ENCODE measurements around the gene PTPRE.

Gene PTPRE

GRCh38 chr10:128036746-128037543, 130.0 kb downstream of the PTPRE start:
- Histone ChIP-seq H3K4me1 (ENCODE audit: control insufficient read depth, insufficient read depth, low read length) (no peaks in the 10 kb centered on the region), H3K4me3 (ENCODE audit: low read depth, low read length) (no peak overlapping the region), H3K36me3 (ENCODE audit: control insufficient read depth in 2 of 2, insufficient read depth in 1 of 2, low read length in 2 of 2) (no peaks in the 10 kb centered on the region), H3K27ac (ENCODE audit: extremely low read depth, low read depth, low read length) (no peak overlapping the region), H3K9me3 (ENCODE audit: control insufficient read depth, insufficient read depth, low read depth, low read length) (no peaks in the 10 kb centered on the region)
- POLR2A ChIA-PET, result no interaction called here
- no peak for TF ChIP-seq MEIS1 (CRISPR knock-in tag; IDR thresholded peaks at IDR 0.05; ENCODE audit: borderline replicate concordance)
- TF ChIP-seq SETDB1 (IDR thresholded peaks at IDR 0.05; ENCODE audit: insufficient read length, low read length), result no peak
- no peak for TF ChIP-seq MZF1 (tag by site-specific recombination; IDR thresholded peaks at IDR 0.05; ENCODE audit: borderline replicate concordance)
- no peak for TF ChIP-seq ZNF184 (tag by site-specific recombination; IDR thresholded peaks at IDR 0.05)
- no peak for TF ChIP-seq EGR2 (tag by site-specific recombination; IDR thresholded peaks at IDR 0.05; ENCODE audit: low read depth)
- TF ChIP-seq KLF7 (tag by site-specific recombination; IDR thresholded peaks at IDR 0.05; ENCODE audit: borderline replicate concordance), result no peak
- TF ChIP-seq IKZF3 (tag by site-specific recombination; IDR thresholded peaks at IDR 0.05), result no peak
- no peak for TF ChIP-seq ZNF423 (tag by site-specific recombination; IDR thresholded peaks at IDR 0.05)
- no peak for TF ChIP-seq GLIS1 (tag by site-specific recombination; IDR thresholded peaks at IDR 0.05)
- TF ChIP-seq ZNF600 (tag by site-specific recombination; IDR thresholded peaks at IDR 0.05), result no peak
- TF ChIP-seq TRIM28 (IDR thresholded peaks at IDR 0.05; ENCODE audit: borderline replicate concordance, low read length), result no peak
- no peak for TF ChIP-seq ZNF112 (tag by site-specific recombination; IDR thresholded peaks at IDR 0.05)
- no peak for TF ChIP-seq ZNF404 (tag by site-specific recombination; IDR thresholded peaks at IDR 0.05)
- no peak for TF ChIP-seq ZNF76 (tag by site-specific recombination; IDR thresholded peaks at IDR 0.05; ENCODE audit: borderline replicate concordance, low read depth)
- CTCF ChIA-PET, result interaction anchor here (0.6 to 3.7 kb wide), 8 partner anchors 8 to 170 kb away, joined by 3 to 57 read pairs (median 4); no protein-coding TSS in a partner anchor

DNA sequence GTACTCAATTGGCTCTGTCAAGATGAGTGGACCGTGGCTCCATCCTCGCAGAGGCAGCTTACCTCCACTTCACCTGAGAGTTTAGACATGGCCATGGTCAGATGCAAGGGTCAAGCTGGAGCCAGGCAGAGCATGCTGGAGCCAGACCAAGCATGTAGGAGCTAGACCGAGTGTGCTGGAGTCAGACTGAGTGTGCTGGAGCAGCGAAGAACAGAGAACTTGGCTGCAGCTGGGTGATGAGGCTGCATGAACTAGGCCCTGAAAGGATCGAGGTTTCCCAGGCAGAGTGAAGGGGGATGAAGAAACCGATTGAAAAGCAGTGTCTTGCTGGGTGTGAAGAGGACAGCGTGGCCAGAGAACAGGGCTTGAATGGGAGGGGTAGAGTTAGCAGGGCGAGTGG, 133.2 kb downstream of the PTPRE start:
- Histone ChIP-seq H3K27ac (ENCODE audit: extremely low read depth, low read depth, low read length) (no peak overlapping the region), H3K4me1 (ENCODE audit: control insufficient read depth, insufficient read depth, low read length) (no peaks in the 10 kb centered on the region), H3K4me3 (ENCODE audit: low read depth, low read length) (no peak overlapping the region), H3K9me3 (ENCODE audit: control insufficient read depth, insufficient read depth, low read depth, low read length) (no peaks in the 10 kb centered on the region), H3K36me3 (ENCODE audit: control insufficient read depth in 2 of 2, insufficient read depth in 1 of 2, low read length in 2 of 2) (no peaks in the 10 kb centered on the region)
- ChIA-PET POLR2A (no interaction called here), CTCF (interaction anchor here (0.5 to 0.7 kb wide), 2 partner anchors 133 to 261 kb away, joined by 3 read pairs; partner anchors contain the start of gene PTPRE)
- no peak for TF ChIP-seq ZNF391 (tag by site-specific recombination; IDR thresholded peaks at IDR 0.05; ENCODE audit: borderline replicate concordance, low read depth)

DNA sequence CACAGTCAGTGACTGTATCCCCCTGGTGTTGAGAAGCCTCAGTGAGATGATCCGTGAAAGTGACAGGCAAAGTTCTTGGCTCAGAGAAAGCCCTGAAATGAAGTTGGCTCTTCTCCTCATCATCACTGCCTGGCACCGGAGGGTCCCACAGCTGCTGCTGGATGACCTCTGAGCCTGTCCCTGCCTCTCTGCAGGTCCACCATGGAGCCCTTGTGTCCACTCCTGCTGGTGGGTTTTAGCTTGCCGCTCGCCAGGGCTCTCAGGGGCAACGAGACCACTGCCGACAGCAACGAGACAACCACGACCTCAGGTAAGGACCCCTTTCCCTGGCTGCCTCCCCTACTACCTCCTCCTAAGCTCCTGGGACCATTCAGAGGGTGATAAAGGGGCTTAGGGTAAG, 133.8 kb downstream of the PTPRE start:
- CTCF ChIA-PET, result interaction anchor here (0.5 to 0.7 kb wide), 2 partner anchors 28 to 134 kb away, joined by 3 read pairs; partner anchors contain the start of gene PTPRE
- H3K4me1 ChIP-seq (ENCODE audit: control insufficient read depth, insufficient read depth, low read length), result no peaks in the 10 kb centered on the region
- H3K27ac ChIP-seq (ENCODE audit: extremely low read depth, low read depth, low read length), result no peak overlapping the region
- H3K36me3 ChIP-seq (ENCODE audit: control insufficient read depth in 2 of 2, insufficient read depth in 1 of 2, low read length in 2 of 2), result no peaks in the 10 kb centered on the region
- no peak overlapping the region for H3K4me3 ChIP-seq (ENCODE audit: low read depth, low read length)
- POLR2A ChIA-PET, result no interaction called here
- no peaks in the 10 kb centered on the region for H3K9me3 ChIP-seq (ENCODE audit: control insufficient read depth, insufficient read depth, low read depth, low read length)
- TF ChIP-seq ZBTB26 (tag by site-specific recombination; optimal IDR thresholded peaks at IDR 0.05) (no peak), ZNF146 (tag by site-specific recombination; IDR thresholded peaks at IDR 0.05) (no peak), ZNF488 (tag by site-specific recombination; IDR thresholded peaks at IDR 0.05) (no peak), ZNF677 (tag by site-specific recombination; IDR thresholded peaks at IDR 0.05) (no peak), ZNF416 (tag by site-specific recombination; IDR thresholded peaks at IDR 0.05) (no peak), KLF10 (tag by site-specific recombination; IDR thresholded peaks at IDR 0.05) (no peak), ZNF596 (tag by site-specific recombination; IDR thresholded peaks at IDR 0.05) (no peak), SP7 (tag by site-specific recombination; IDR thresholded peaks at IDR 0.05) (no peak), GFI1B (tag by site-specific recombination; IDR thresholded peaks at IDR 0.05) (no peak)
- TF ChIP-seq, protein P1, sequence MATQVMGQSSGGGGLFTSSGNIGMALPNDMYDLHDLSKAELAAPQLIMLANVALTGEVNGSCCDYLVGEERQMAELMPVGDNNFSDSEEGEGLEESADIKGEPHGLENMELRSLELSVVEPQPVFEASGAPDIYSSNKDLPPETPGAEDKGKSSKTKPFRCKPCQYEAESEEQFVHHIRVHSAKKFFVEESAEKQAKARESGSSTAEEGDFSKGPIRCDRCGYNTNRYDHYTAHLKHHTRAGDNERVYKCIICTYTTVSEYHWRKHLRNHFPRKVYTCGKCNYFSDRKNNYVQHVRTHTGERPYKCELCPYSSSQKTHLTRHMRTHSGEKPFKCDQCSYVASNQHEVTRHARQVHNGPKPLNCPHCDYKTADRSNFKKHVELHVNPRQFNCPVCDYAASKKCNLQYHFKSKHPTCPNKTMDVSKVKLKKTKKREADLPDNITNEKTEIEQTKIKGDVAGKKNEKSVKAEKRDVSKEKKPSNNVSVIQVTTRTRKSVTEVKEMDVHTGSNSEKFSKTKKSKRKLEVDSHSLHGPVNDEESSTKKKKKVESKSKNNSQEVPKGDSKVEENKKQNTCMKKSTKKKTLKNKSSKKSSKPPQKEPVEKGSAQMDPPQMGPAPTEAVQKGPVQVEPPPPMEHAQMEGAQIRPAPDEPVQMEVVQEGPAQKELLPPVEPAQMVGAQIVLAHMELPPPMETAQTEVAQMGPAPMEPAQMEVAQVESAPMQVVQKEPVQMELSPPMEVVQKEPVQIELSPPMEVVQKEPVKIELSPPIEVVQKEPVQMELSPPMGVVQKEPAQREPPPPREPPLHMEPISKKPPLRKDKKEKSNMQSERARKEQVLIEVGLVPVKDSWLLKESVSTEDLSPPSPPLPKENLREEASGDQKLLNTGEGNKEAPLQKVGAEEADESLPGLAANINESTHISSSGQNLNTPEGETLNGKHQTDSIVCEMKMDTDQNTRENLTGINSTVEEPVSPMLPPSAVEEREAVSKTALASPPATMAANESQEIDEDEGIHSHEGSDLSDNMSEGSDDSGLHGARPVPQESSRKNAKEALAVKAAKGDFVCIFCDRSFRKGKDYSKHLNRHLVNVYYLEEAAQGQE (tag by site-specific recombination; IDR thresholded peaks at IDR 0.05), result no peak
- TF ChIP-seq, protein P2, sequence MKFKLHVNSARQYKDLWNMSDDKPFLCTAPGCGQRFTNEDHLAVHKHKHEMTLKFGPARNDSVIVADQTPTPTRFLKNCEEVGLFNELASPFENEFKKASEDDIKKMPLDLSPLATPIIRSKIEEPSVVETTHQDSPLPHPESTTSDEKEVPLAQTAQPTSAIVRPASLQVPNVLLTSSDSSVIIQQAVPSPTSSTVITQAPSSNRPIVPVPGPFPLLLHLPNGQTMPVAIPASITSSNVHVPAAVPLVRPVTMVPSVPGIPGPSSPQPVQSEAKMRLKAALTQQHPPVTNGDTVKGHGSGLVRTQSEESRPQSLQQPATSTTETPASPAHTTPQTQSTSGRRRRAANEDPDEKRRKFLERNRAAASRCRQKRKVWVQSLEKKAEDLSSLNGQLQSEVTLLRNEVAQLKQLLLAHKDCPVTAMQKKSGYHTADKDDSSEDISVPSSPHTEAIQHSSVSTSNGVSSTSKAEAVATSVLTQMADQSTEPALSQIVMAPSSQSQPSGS (tag by site-specific recombination; IDR thresholded peaks at IDR 0.05; ENCODE audit: low read depth), result no peak
